ENCODE measurements around the gene UNC119. TPM values are rescaled to one million over a fixed set of nuclear protein-coding genes. Genes with fewer than 3 reads are reported as not detected.
"Not testable (repeated sequence)": the region's sequence is repeated elsewhere in the genome, so short reads cannot be mapped to it uniquely, and the experiment has no call there.

Gene UNC119
- total RNA-seq, 1 experiment from 2014 or later, result 44.7 TPM

DNA sequence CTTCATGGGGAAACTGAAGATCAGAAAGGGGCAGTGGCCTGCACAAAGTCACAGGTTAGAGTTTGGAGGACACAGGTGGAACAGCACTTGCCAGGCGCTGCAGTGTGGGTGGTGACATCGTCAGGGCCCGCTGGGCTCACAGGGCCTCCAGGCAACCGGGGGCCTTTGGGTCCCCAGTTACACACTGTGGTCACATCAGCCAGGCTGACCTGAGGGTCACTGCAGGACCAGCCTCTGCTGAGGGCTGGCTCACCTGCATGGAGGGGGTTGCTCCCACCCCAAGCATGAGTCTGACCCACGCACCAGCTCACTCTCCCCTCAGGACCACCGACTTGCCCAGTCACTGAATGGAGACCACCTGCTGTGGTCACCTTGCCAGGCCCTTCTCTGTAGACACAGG is 29.2 kb downstream of the UNC119 start:
- no TSS peak for BruUV-seq (replicated peaks)
- no peak for ATAC-seq
- intact Hi-C loops (cut with micrococcal nuclease; ENCODE audit: unreplicated experiment) (no loop called here), in situ Hi-C loops (cut with HindIII; ENCODE audit: low pct_unique_long_range_greater_than_20kb, low sequenced_read_pairs) (no loop called here)
- Histone ChIP-seq H3K27me3 (ENCODE audit: control insufficient read depth, insufficient read depth, low read length) (no peaks in the 10 kb centered on the region), H3K27ac (ENCODE audit: low read length) (no peak overlapping the region), H3K36me3 (ENCODE audit: control insufficient read depth, insufficient read depth, low read length) (no peaks in the 10 kb centered on the region), H3K9me3 (ENCODE audit: control insufficient read depth, insufficient read depth, low read depth, low read length) (no peaks in the 10 kb centered on the region), H3K4me1 (ENCODE audit: control insufficient read depth, insufficient read depth, low read length) (no peaks in the 10 kb centered on the region), H3K4me3 (ENCODE audit: low read depth in 2 of 2, low read length in 2 of 2) (no peak overlapping the region)
- CTCF ChIA-PET, result interaction anchor here (0.6 to 0.7 kb wide), 2 partner anchors 124 to 273 kb away, joined by 3 to 4 read pairs; no protein-coding TSS in a partner anchor
- no peak for DNase-seq (ENCODE audit: low read depth, low spot score)
- TF ChIP-seq, protein P1, sequence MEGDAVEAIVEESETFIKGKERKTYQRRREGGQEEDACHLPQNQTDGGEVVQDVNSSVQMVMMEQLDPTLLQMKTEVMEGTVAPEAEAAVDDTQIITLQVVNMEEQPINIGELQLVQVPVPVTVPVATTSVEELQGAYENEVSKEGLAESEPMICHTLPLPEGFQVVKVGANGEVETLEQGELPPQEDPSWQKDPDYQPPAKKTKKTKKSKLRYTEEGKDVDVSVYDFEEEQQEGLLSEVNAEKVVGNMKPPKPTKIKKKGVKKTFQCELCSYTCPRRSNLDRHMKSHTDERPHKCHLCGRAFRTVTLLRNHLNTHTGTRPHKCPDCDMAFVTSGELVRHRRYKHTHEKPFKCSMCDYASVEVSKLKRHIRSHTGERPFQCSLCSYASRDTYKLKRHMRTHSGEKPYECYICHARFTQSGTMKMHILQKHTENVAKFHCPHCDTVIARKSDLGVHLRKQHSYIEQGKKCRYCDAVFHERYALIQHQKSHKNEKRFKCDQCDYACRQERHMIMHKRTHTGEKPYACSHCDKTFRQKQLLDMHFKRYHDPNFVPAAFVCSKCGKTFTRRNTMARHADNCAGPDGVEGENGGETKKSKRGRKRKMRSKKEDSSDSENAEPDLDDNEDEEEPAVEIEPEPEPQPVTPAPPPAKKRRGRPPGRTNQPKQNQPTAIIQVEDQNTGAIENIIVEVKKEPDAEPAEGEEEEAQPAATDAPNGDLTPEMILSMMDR (IDR thresholded peaks at IDR 0.05), result no peak
- no peak for TF ChIP-seq SIN3A (IDR thresholded peaks at IDR 0.05; ENCODE audit: borderline replicate concordance, insufficient read depth, low read depth, low read length)
- TF ChIP-seq POLR2AphosphoS5 (IDR thresholded peaks at IDR 0.05; ENCODE audit: low read depth, low read length), result no peak
- no peak for TF ChIP-seq TCF7L2 (IDR thresholded peaks at IDR 0.05; ENCODE audit: low read depth, low read length)
- TF ChIP-seq, protein P2, sequence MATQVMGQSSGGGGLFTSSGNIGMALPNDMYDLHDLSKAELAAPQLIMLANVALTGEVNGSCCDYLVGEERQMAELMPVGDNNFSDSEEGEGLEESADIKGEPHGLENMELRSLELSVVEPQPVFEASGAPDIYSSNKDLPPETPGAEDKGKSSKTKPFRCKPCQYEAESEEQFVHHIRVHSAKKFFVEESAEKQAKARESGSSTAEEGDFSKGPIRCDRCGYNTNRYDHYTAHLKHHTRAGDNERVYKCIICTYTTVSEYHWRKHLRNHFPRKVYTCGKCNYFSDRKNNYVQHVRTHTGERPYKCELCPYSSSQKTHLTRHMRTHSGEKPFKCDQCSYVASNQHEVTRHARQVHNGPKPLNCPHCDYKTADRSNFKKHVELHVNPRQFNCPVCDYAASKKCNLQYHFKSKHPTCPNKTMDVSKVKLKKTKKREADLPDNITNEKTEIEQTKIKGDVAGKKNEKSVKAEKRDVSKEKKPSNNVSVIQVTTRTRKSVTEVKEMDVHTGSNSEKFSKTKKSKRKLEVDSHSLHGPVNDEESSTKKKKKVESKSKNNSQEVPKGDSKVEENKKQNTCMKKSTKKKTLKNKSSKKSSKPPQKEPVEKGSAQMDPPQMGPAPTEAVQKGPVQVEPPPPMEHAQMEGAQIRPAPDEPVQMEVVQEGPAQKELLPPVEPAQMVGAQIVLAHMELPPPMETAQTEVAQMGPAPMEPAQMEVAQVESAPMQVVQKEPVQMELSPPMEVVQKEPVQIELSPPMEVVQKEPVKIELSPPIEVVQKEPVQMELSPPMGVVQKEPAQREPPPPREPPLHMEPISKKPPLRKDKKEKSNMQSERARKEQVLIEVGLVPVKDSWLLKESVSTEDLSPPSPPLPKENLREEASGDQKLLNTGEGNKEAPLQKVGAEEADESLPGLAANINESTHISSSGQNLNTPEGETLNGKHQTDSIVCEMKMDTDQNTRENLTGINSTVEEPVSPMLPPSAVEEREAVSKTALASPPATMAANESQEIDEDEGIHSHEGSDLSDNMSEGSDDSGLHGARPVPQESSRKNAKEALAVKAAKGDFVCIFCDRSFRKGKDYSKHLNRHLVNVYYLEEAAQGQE (IDR thresholded peaks at IDR 0.05; ENCODE audit: insufficient read depth in 1 of 2, low read depth in 2 of 2, low read length in 1 of 2), result no peak
- POLR2A ChIA-PET, result no interaction called here

DNA sequence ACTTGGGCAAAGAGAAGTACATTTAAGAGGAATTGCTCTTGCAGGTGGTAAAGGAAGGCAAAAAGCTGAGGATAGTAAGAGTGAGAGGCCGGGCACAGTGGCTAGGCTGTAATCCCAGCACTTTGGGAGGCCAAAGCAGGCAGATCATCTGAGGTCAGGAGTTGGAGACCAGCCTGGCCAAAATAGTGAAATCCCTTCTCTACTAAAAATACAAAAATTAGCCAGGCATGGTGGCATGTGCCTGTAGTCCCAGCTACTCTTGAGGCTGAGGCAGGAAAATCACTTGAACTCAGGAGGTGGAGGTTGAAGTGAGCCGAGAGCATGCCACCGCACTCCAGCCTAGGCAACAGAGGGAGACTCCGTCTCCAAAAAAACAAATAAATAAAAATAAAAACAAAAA is 30.1 kb downstream of the UNC119 start:
- intact Hi-C loops (cut with micrococcal nuclease; ENCODE audit: unreplicated experiment); BruUV-seq (replicated peaks); H3K4me1 ChIP-seq (ENCODE audit: control insufficient read depth, insufficient read depth, low read length); H3K4me3 ChIP-seq (ENCODE audit: low read depth in 2 of 2, low read length in 2 of 2); in situ Hi-C loops (cut with HindIII; ENCODE audit: low pct_unique_long_range_greater_than_20kb, low sequenced_read_pairs); H3K27me3 ChIP-seq (ENCODE audit: control insufficient read depth, insufficient read depth, low read length); H3K36me3 ChIP-seq (ENCODE audit: control insufficient read depth, insufficient read depth, low read length); POLR2A ChIA-PET; CTCF ChIA-PET; DNase-seq (ENCODE audit: low read depth, low spot score); H3K27ac ChIP-seq (ENCODE audit: low read length); H3K9me3 ChIP-seq (ENCODE audit: control insufficient read depth, insufficient read depth, low read depth, low read length); ATAC-seq: not testable (repeated sequence)

DNA sequence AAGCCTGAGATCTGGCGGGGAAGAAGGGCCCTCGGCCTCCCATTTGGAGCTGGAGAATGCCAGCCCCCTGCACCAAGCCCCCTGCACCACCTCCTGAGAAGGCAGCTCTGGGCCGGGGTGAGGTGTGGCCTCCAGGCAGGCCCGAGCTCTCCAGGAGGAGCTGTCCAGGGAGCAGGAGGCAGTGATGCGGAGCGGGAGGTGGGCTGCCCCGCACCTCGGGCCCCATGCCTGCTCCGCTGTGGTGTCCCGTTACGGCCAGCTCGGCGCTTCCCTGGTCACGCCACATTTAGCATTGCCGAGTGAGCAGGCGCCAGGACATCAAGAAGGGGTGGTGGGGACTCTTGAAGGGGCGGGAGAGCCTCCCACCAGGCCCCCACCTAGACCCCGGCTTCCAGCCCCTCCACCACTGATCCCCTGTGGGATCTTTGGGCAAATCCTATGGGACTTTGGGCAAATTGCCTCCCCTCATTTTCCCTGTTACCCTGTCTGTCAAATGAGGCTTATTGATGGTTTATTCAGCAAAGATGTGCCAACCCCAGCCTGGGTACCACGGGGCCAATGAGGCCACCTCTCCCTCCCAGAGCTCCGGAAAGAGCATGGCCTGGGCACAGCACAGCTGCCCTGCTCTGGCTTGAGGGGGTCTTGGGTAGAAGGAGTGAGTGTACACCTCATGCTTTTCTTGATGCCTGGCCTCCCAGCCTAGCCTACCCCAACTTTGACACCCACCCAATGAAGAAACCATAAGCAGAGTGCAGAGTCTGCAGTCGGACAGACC is 30.9 kb downstream of the UNC119 start:
- DNase-seq (ENCODE audit: low read depth, low spot score) (no peak), ATAC-seq (no peak)
- Histone ChIP-seq H3K36me3 (ENCODE audit: control insufficient read depth, insufficient read depth, low read length) (no peaks in the 10 kb centered on the region), H3K27me3 (ENCODE audit: control insufficient read depth, insufficient read depth, low read length) (no peaks in the 10 kb centered on the region), H3K4me3 (ENCODE audit: low read depth in 2 of 2, low read length in 2 of 2) (no peak overlapping the region), H3K4me1 (ENCODE audit: control insufficient read depth, insufficient read depth, low read length) (no peaks in the 10 kb centered on the region), H3K9me3 (ENCODE audit: control insufficient read depth, insufficient read depth, low read depth, low read length) (no peaks in the 10 kb centered on the region), H3K27ac (ENCODE audit: low read length) (no peak overlapping the region)
- in situ Hi-C loops (cut with HindIII; ENCODE audit: low pct_unique_long_range_greater_than_20kb, low sequenced_read_pairs), result no loop called here
- BruUV-seq (replicated peaks), result no TSS peak
- ChIA-PET POLR2A (interaction anchor here (0.6 kb wide), 1 partner anchor 92 kb away, joined by 6 read pairs; no protein-coding TSS in a partner anchor), CTCF (no interaction called here)
- TF ChIP-seq SIN3A (IDR thresholded peaks at IDR 0.05; ENCODE audit: borderline replicate concordance, insufficient read depth, low read depth, low read length) (no peak), TCF7L2 (IDR thresholded peaks at IDR 0.05; ENCODE audit: low read depth, low read length) (no peak), POLR2AphosphoS5 (IDR thresholded peaks at IDR 0.05; ENCODE audit: low read depth, low read length) (no peak)
- TF ChIP-seq, protein P1 (IDR thresholded peaks at IDR 0.05), result no peak
- TF ChIP-seq, protein P2 (IDR thresholded peaks at IDR 0.05; ENCODE audit: insufficient read depth in 1 of 2, low read depth in 2 of 2, low read length in 1 of 2), result no peak
- intact Hi-C loops (cut with micrococcal nuclease; ENCODE audit: unreplicated experiment), result no loop called here
